ENCODE data around the gene LRRC4C.
"Not testable (repeated sequence)": the region's sequence is repeated elsewhere in the genome, so short reads cannot be mapped to it uniquely, and the experiment has no call there.

LRRC4C gene

DNA sequence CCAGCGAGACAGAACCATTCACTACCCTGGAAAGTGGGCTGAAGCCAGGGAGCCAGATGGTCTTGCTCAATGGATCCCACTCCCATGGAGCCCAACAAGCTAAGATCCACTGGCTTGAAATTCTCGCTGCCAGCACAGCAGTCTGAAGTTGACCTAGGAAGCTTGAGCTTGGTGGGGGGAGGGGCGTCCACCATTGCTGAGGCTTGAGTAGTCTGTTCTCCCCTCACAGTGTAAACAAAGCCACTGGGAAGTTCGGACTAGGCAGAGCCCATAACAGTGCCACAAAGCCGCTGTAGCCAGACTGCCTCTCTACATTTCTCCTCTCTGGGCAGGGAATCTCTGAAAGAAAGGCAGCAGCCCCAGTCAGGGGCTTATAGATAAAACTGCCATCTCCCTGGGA is 1266.9 kb downstream of the LRRC4C start:
- DNase-seq (ENCODE audit: extremely low read depth in 1 of 2, low read depth in 1 of 2): not testable (repeated sequence)

- DNase-seq (ENCODE audit: extremely low read depth in 1 of 2, low read depth in 1 of 2): no peak
Observed at GRCh38 chr11:40190294-40190693, 1269.2 kb downstream of the LRRC4C start.

GRCh38 chr11:40188848-40189247 is 1270.6 kb downstream of the LRRC4C start:
- DNase-seq (ENCODE audit: extremely low read depth in 1 of 2, low read depth in 1 of 2): no peak

- no peak for DNase-seq (ENCODE audit: extremely low read depth in 1 of 2, low read depth in 1 of 2)
Observed at GRCh38 chr11:40187295-40187694, 1272.2 kb downstream of the LRRC4C start.

DNA sequence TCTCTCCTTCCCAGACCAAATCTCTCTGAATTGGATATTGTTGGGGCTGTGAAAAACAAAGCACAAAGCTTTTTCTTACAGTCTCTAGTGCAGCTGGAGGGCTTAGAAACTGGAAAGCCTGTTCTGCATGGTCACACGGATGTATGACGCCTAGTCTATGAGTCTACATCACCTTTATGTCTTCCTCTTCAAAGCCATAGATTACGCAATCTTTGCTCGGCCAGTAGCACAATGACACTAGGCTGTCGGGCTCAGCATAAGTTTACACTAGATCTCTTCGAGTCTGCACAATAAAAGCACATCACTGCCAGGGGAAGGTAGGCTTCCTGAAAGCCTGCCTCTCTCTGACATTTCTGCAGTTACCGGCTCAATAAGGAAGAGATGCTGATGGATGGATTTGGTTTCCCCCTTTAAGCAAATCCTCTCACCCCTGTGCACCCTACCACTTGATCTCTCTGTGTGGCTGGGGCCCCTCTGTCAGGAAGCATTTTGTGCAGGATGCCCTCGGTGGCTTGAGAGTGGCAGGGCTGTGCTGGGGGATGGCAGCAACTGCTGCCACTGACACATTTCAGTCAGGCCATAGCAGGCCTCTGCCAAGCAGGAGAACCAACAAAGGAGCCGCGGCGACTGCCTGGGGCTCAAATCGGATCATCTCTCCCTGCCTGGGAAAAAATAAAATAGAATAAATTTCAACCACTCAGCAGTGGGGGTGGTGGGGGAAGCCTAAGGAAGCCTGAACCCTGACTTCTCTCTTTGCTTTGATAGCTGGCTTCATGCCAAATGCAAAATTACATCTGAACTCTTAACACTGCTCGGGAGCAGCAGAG is 1272.8 kb downstream of the LRRC4C start:
- no peak for DNase-seq (ENCODE audit: extremely low read depth in 1 of 2, low read depth in 1 of 2)

DNA sequence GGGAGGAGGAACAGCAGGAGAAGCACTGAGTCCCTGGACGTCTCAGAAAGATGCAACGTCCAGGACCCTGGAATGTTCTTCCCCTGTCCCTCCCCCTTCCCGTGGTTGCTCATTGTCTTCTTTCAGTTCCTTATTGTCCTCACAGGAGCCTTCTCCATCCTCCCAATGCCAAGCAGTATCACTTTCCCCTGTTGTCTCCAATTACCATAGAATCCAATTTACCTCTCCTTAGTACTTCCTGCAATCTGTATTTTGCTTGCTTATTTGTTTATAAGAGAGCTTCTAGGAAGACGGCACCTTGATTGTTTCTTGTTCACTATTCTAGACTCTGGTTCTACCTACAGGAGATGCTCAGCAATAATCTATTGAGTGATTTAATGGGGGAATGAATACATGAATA is 1273.7 kb downstream of the LRRC4C start:
- no peak for DNase-seq (ENCODE audit: extremely low read depth in 1 of 2, low read depth in 1 of 2)

- no peak for DNase-seq (ENCODE audit: extremely low read depth in 1 of 2, low read depth in 1 of 2)
Observed at GRCh38 chr11:40183073-40184064, 1276.1 kb downstream of the LRRC4C start.

- no peak for DNase-seq (ENCODE audit: extremely low read depth in 1 of 2, low read depth in 1 of 2)
Observed at GRCh38 chr11:40179541-40179940, 1279.9 kb downstream of the LRRC4C start.

GRCh38 chr11:40178470-40178869 is 1281.0 kb downstream of the LRRC4C start:
- DNase-seq (ENCODE audit: extremely low read depth in 1 of 2, low read depth in 1 of 2): no peak

DNA sequence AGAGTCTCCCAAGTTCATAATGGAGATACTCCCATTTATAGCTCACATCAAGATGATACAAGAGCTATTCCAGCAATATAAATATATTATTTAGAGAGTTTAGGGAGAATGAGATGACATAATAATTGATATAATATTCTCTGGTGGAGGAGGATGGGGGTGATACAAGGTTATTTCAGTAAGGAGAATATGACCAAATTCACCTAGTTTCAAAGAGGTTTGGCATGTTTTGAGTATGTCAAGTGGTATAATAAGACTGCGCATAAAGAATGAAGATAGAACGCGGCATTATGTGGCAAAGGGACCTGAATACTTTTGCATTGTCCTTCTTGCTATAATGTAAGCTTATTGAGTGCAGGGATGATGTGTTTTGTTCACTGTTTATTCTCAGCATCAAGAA is 1283.5 kb downstream of the LRRC4C start:
- no peak for DNase-seq (ENCODE audit: extremely low read depth in 1 of 2, low read depth in 1 of 2)

DNA sequence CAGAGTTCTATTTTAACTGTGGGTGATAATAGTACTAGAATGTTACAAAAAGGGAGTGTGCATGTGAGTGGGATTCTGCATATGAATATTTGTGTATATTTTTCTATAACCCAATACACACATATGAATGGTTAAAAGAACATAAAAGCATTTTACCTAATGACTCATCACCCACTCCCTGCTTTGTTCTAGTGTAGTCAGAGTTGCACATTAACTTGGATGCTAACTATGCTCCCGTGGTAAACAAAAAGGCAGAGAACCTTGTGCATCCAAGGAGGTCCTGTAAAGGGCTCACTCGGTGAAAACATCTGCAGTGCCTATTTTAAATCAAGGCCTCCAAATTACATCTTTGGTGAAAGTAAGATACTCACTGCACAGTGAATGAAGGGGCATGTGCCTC is 1289.4 kb downstream of the LRRC4C start:
- no peak for DNase-seq (ENCODE audit: extremely low read depth in 1 of 2, low read depth in 1 of 2)

DNA sequence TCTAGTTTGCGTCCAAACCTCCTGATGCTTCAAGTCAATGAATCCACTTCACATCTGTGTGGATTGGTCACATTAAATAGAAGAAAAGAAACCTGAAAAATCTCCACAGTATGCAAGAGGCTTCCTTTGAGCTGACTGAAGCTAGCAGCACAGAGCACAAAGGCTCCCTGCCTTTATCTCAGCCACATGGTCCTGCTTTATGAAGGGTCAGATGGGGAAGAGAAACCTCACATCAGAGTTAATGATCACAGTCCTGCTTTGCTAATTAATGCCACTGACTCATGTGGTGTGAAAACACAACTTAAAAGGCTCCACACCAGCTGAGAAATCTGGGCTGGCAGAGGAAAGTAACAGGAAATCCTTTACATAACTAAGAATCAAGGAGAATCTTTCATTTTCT is 1291.0 kb downstream of the LRRC4C start:
- no peak for DNase-seq (ENCODE audit: extremely low read depth in 1 of 2, low read depth in 1 of 2)

GRCh38 chr11:40167805-40168204 is 1291.6 kb downstream of the LRRC4C start:
- DNase-seq (ENCODE audit: extremely low read depth in 1 of 2, low read depth in 1 of 2): not testable (repeated sequence)

DNA sequence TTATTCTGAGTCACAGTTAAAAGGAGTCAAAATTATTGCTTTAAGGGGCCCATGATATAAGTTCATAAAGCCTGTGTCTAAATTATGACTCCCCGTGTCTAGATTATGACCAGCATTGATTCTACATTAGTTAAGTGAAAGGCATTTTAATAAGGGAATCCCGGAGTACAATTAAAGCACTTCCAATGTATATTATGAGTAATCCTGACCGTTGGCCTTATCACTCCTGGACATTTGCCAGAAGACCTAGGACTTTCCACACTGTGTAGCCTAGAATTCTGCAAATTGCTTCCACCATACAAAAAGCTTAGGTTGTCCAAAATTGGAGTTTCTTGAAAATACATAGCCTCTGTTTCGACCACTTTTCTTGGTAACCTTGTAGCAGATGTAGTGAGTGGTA is 1292.6 kb downstream of the LRRC4C start:
- DNase-seq (ENCODE audit: extremely low read depth in 1 of 2, low read depth in 1 of 2): no peak

DNA sequence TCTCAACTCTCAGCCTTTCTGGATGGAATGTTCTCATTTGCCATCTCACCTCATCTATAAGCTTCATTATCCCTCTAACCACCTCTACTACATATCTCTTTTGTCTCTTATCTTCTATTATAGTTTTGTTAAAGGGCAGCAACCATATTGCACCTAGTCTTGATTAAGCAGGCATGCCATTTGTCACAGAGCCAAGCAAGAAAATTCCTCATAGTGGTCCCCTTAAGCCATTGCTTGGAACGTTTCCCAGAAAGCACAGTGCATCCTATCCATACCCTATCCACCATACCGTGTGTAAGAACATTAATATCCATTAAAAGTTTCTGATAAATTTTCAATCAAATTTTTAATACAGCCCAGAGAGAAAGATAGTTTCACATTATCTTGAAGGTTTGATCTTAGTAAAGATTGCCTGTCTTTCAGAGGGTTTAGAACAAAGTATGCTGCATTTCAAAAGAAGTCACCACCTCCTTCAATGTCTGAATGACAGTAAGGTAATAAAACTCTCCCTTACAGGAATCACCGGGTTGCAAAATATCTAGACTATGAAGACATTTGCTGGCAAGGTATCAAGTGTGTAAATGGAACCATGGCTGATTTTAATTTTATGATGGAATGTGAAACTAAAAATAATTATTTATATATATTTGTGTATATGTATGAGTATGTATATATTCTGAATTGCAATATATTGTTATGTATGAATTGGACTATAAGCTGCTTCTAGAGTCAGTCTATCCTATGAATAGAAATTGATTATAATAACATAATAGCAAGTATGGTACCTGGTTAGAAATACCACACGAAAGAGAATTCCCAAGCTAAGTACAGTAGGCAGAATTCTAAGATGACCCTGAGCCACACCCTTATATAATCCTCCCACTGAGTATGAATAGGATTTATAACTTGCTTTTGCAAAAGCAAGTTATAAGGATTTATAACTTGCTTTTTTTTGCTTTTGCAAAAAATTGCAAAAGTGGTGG is 1296.3 kb downstream of the LRRC4C start:
- no peak for DNase-seq (ENCODE audit: extremely low read depth in 1 of 2, low read depth in 1 of 2)

GRCh38 chr11:40161854-40162410 is 1297.5 kb downstream of the LRRC4C start:
- no peak for DNase-seq (ENCODE audit: extremely low read depth in 1 of 2, low read depth in 1 of 2)

GRCh38 chr11:40160418-40160817 is 1299.0 kb downstream of the LRRC4C start:
- no peak for DNase-seq (ENCODE audit: extremely low read depth in 1 of 2, low read depth in 1 of 2)

GRCh38 chr11:40149721-40150120 is 1309.7 kb downstream of the LRRC4C start:
- no peak for DNase-seq (ENCODE audit: extremely low read depth in 1 of 2, low read depth in 1 of 2)

GRCh38 chr11:40140560-40140959 is 1318.9 kb downstream of the LRRC4C start:
- DNase-seq (ENCODE audit: extremely low read depth in 1 of 2, low read depth in 1 of 2): no peak

DNA sequence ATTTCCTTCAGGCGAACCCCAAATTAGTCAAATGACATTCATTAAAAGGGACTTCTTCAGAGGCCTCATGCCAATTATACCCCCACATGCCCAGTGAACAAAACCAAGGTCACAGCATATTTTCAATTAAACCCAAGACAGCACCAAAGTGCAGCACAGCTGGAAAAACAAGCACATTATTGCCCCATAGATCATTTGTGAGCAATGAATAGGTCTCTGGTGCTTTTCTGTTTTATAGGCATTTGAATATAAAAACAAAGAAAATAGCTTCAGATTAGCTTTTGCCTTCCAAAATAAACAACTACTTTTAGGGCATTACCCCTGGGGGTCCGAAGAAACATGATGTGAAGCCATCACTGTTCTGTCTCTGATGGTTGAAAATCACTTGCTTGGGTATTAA is 1319.9 kb downstream of the LRRC4C start:
- no peak for DNase-seq (ENCODE audit: extremely low read depth in 1 of 2, low read depth in 1 of 2)

All from activated CD8-positive, alpha-beta memory T cell treated with anti-CD3 and anti-CD28 coated beads for 1 hour (primary cell).